ENCODE data around the gene NDUFB6.

The NDUFB6 gene

DNA sequence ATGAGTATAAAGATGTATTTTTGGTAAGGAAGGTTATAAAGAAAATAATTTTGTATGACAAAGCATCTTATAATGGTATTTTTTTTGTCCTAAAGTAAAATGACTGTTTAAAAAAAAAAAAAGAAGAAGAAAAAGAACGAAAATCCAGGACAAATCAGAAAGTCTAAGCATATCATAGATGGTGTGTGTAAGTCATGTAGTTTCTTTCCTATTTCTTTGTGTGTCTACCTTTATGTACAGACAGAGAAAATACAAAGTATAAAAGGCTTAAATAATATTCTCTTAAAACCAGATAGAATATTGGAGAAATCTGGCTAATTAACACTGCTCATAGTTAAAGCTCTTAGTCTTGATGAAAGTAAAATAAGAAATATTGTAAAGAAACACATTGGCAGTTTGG lies 54.7 kb downstream of the NDUFB6 start:
- Mint-ChIP-seq H3K27me3 (ENCODE audit: low read depth) (no peaks in the 10 kb centered on the region), H3K27ac (no peak overlapping the region), H3K4me3 (no peak overlapping the region), H3K4me1 (ENCODE audit: low read depth) (peaks cover 25% of the 10 kb centered on the region), H3K36me3 (ENCODE audit: low read depth) (peaks cover 70% of the 10 kb centered on the region), H3K9me3 (peaks cover 13% of the 10 kb centered on the region)

GRCh38 chr9:32516241-32516640 lies 56.7 kb downstream of the NDUFB6 start:
- Mint-ChIP-seq H3K4me1 (ENCODE audit: low read depth) (peaks cover 24% of the 10 kb centered on the region), H3K36me3 (ENCODE audit: low read depth) (peaks cover 52% of the 10 kb centered on the region), H3K9me3 (peaks cover 13% of the 10 kb centered on the region), H3K27ac (no peak overlapping the region), H3K27me3 (ENCODE audit: low read depth) (no peaks in the 10 kb centered on the region), H3K4me3 (no peak overlapping the region)

GRCh38 chr9:32508728-32509127 lies 64.2 kb downstream of the NDUFB6 start:
- Mint-ChIP-seq H3K36me3 (ENCODE audit: low read depth) (peaks cover 7% of the 10 kb centered on the region), H3K9me3 (no peaks in the 10 kb centered on the region), H3K27me3 (ENCODE audit: low read depth) (no peaks in the 10 kb centered on the region), H3K4me3 (no peak overlapping the region), H3K27ac (no peak overlapping the region), H3K4me1 (ENCODE audit: low read depth) (peaks cover 31% of the 10 kb centered on the region)

- Mint-ChIP-seq H3K27me3 (ENCODE audit: low read depth) (no peaks in the 10 kb centered on the region), H3K4me3 (no peak overlapping the region), H3K4me1 (ENCODE audit: low read depth) (peaks cover 3% of the 10 kb centered on the region), H3K36me3 (ENCODE audit: low read depth) (peaks cover 19% of the 10 kb centered on the region), H3K27ac (no peak overlapping the region), H3K9me3 (no peaks in the 10 kb centered on the region)
Observed at GRCh38 chr9:32503008-32503407, 70.0 kb downstream of the NDUFB6 start.
